Measurements from ENCODE around the gene OAS2.
A peak's percentile ranks its signal among the peaks of the same experiment; 100 is the strongest.

The OAS2 gene

DNA sequence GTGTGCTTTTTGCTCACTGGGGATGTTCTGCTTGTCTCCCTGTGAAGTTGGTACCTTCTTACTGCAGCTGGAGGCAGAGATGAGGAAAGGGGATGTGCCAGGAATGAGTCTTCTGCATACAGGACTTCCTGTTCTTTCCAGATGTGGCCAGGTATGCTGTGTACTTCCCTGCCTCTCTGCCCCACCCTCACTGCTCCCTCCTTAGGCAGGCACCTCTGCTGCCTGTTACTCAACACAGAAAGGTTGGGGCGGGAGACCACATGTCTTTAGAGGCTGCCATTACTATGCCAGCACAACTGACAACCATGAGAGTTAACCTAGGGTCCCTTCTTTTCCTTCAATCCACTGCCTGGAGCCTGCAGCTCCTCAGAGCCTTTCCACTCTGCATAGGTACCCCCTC, 42.1 kb upstream of the OAS2 start:
- H3K27me3 ChIP-seq (ENCODE audit: low read length), result no peaks in the 10 kb centered on the region
- TF ChIP-seq EZH2phosphoT487 (conservative IDR thresholded peaks at IDR 0.05; ENCODE audit: low read length), result no peak
- TF ChIP-seq, protein P1, sequence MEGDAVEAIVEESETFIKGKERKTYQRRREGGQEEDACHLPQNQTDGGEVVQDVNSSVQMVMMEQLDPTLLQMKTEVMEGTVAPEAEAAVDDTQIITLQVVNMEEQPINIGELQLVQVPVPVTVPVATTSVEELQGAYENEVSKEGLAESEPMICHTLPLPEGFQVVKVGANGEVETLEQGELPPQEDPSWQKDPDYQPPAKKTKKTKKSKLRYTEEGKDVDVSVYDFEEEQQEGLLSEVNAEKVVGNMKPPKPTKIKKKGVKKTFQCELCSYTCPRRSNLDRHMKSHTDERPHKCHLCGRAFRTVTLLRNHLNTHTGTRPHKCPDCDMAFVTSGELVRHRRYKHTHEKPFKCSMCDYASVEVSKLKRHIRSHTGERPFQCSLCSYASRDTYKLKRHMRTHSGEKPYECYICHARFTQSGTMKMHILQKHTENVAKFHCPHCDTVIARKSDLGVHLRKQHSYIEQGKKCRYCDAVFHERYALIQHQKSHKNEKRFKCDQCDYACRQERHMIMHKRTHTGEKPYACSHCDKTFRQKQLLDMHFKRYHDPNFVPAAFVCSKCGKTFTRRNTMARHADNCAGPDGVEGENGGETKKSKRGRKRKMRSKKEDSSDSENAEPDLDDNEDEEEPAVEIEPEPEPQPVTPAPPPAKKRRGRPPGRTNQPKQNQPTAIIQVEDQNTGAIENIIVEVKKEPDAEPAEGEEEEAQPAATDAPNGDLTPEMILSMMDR (IDR thresholded peaks at IDR 0.05; ENCODE audit: insufficient read depth, low read length, poor library complexity, severe bottlenecking), result no peak
- no peaks in the 10 kb centered on the region for H3K36me3 ChIP-seq (ENCODE audit: low read length)
- no peak overlapping the region for H2AFZ ChIP-seq (ENCODE audit: low read depth, low read length, severe bottlenecking)
- H3K9me3 ChIP-seq (ENCODE audit: insufficient read depth, low read length), result no peaks in the 10 kb centered on the region
- no peaks in the 10 kb centered on the region for H4K20me1 ChIP-seq (ENCODE audit: low read depth, low read length)
- H3F3A ChIP-seq (ENCODE audit: insufficient read depth), result no peaks in the 10 kb centered on the region
- no peak overlapping the region for H3K27ac ChIP-seq (ENCODE audit: low read depth, low read length)
- no peaks in the 10 kb centered on the region for H3K79me2 ChIP-seq (ENCODE audit: insufficient read depth, low read length)
- H3K4me3 ChIP-seq (ENCODE audit: insufficient read depth, low read length, poor library complexity, severe bottlenecking), result no peak overlapping the region
- H3K4me2 ChIP-seq (ENCODE audit: low read depth, low read length, poor library complexity, severe bottlenecking), result no peak overlapping the region
- no peak overlapping the region for H3K9ac ChIP-seq (ENCODE audit: low read length)
- H3K9me2 ChIP-seq (replicated peaks; ENCODE audit: insufficient read depth, low read length), result no peaks in the 10 kb centered on the region

DNA sequence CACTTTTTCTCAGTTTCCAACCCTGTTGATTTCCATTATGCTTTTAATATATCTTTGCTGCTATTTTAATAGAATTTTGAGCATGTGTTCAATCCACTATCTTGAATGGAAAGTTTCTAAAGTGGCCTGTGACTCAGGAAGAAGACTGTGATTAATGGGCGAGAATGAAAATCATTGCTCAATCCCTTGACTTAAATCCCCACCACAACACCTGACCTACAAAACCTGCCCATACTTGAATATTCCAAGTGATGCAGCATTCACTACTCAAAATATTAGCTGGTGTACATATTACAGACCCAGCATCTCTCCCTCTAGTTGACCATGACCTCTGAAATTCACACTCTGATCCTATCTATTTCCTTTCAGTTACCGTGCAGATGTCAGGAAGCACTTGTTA, 41.4 kb upstream of the OAS2 start:
- Histone ChIP-seq H3K9ac (ENCODE audit: low read length) (no peak overlapping the region), H3K9me2 (replicated peaks; ENCODE audit: insufficient read depth, low read length) (no peaks in the 10 kb centered on the region), H2AFZ (ENCODE audit: low read depth, low read length, severe bottlenecking) (no peak overlapping the region), H3F3A (ENCODE audit: insufficient read depth) (no peaks in the 10 kb centered on the region), H3K27ac (ENCODE audit: low read depth, low read length) (no peak overlapping the region), H3K36me3 (ENCODE audit: low read length) (no peaks in the 10 kb centered on the region), H3K9me3 (ENCODE audit: insufficient read depth, low read length) (no peaks in the 10 kb centered on the region), H3K27me3 (ENCODE audit: low read length) (no peaks in the 10 kb centered on the region), H3K4me3 (ENCODE audit: insufficient read depth, low read length, poor library complexity, severe bottlenecking) (no peak overlapping the region), H3K79me2 (ENCODE audit: insufficient read depth, low read length) (no peaks in the 10 kb centered on the region), H4K20me1 (ENCODE audit: low read depth, low read length) (no peaks in the 10 kb centered on the region), H3K4me2 (ENCODE audit: low read depth, low read length, poor library complexity, severe bottlenecking) (no peak overlapping the region)
- no peak for TF ChIP-seq EZH2phosphoT487 (conservative IDR thresholded peaks at IDR 0.05; ENCODE audit: low read length)
- TF ChIP-seq, protein P1 (IDR thresholded peaks at IDR 0.05; ENCODE audit: insufficient read depth, low read length, poor library complexity, severe bottlenecking), result no peak

DNA sequence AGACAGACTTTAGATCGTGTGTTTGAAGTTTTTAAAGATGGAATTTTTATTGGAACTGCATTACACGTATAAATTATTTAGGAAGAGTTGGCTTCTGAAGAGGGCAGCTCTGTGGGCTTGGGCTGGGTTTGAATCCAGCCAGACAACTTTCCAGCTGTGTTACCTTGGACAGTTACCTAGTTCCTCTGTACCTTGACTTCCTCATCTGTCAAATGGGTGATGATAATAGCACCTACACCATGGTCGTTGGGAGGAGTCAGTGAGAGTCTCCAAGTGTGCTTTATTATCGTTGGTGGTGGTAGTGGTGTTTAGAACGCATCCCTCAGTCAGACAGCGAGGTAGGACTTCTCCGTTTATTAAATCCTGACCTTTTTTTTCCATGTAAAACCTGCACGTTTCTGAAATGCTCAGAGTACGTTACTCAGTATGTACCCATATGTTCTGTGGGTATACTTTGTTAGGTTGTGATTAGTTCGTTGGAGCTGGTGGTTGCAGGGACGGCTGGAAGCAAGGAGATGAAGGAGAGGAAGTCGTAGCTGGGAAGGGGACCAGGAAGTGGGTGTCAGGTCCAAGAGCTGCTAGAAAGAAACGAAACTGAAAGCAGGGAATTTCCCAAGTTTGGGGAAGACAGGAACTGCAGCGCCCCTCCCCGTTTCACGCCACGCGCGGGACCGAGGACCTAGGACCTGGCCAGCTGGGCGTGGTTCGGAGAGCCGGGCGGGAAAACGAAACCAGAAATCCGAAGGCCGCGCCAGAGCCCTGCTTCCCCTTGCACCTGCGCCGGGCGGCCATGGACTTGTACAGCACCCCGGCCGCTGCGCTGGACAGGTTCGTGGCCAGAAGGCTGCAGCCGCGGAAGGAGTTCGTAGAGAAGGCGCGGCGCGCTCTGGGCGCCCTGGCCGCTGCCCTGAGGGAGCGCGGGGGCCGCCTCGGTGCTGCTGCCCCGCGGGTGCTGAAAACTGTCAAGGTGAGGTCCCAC, 40.3 kb upstream of the OAS2 start, which contains the start of gene OAS3:
OAS3 (plus strand) TSS at position 734 of the 979 bp plus-strand sequence; CDS start at position 791, 57 bp downstream.
- no peak for TF ChIP-seq EZH2phosphoT487 (conservative IDR thresholded peaks at IDR 0.05; ENCODE audit: low read length)
- TF ChIP-seq, protein P1 (IDR thresholded peaks at IDR 0.05; ENCODE audit: insufficient read depth, low read length, poor library complexity, severe bottlenecking), result no peak
- no peaks in the 10 kb centered on the region for H3K27me3 ChIP-seq (ENCODE audit: low read length)
- peak within 1 kb of the TSS; percentile 35 for H3K4me3 ChIP-seq (ENCODE audit: insufficient read depth, low read length, poor library complexity, severe bottlenecking)
- H3K4me2 ChIP-seq (ENCODE audit: low read depth, low read length, poor library complexity, severe bottlenecking), result peak within 1 kb of the TSS; percentile 63
- peak within 1 kb of the TSS; percentile 77 for H3K27ac ChIP-seq (ENCODE audit: low read depth, low read length)
- no peaks in the 10 kb centered on the region for H3K36me3 ChIP-seq (ENCODE audit: low read length)
- H3K9ac ChIP-seq (ENCODE audit: low read length), result peak within 1 kb of the TSS; percentile 48
- no peaks in the 10 kb centered on the region for H3K9me3 ChIP-seq (ENCODE audit: insufficient read depth, low read length)
- H2AFZ ChIP-seq (ENCODE audit: low read depth, low read length, severe bottlenecking), result peak within 1 kb of the TSS; percentile 35
- no peaks in the 10 kb centered on the region for H3F3A ChIP-seq (ENCODE audit: insufficient read depth)
- H3K79me2 ChIP-seq (ENCODE audit: insufficient read depth, low read length), result no peaks in the 10 kb centered on the region
- H4K20me1 ChIP-seq (ENCODE audit: low read depth, low read length), result no peaks in the 10 kb centered on the region
- H3K9me2 ChIP-seq (replicated peaks; ENCODE audit: insufficient read depth, low read length), result no peaks in the 10 kb centered on the region

Measured in SU-DHL-6 (cell line).